ENCODE data around the gene PRUNE2.

Gene PRUNE2

DNA sequence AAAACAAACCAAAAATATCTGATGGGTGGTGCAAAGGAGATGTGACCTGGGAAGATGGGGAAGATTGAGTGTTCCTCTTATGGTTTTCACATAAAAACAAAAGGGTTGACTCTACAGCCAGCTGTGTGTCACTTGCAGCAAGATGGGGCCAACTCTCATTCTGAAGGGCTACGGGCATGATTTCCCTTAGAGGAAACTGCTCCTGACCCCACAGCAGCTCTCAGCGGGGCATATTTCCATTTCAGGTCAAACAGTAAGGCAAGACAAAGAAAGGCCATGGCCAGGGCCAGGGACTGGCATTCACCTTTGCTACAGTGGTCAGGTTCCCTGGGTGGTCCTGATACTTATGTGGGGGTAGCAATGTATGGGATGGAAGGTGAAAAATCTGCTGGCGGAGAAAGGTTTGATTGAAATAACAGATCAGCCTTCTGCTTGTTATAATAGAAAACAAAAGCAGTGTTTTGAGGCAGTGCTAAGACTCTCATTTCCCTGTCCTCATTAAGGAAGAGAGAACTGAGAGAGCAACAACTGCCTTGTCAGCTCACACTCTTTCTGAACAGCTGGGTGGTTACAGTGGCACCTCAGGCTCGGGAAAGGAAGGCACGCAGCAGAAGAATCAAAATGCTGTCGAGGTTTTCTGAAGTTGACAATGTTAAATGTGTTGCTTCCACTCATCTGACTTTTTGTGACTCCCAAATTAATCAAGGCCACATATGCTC is 262.4 kb downstream of the PRUNE2 start:
- Histone ChIP-seq H3K4me3 (replicated peaks; ENCODE audit: insufficient read depth, low read length) (no peak overlapping the region), H3K27me3 (ENCODE audit: insufficient read depth, poor library complexity, severe bottlenecking) (no peaks in the 10 kb centered on the region), H3K27ac (replicated peaks) (peak overlapping the region; percentile 54)
- TF ChIP-seq GABPA (IDR thresholded peaks at IDR 0.05; ENCODE audit: low read depth) (no peak), POLR2AphosphoS5 (IDR thresholded peaks at IDR 0.05; ENCODE audit: low read depth) (no peak), SPI1 (IDR thresholded peaks at IDR 0.05; ENCODE audit: borderline replicate concordance, low read depth) (no peak)
- TF ChIP-seq, protein P1, sequence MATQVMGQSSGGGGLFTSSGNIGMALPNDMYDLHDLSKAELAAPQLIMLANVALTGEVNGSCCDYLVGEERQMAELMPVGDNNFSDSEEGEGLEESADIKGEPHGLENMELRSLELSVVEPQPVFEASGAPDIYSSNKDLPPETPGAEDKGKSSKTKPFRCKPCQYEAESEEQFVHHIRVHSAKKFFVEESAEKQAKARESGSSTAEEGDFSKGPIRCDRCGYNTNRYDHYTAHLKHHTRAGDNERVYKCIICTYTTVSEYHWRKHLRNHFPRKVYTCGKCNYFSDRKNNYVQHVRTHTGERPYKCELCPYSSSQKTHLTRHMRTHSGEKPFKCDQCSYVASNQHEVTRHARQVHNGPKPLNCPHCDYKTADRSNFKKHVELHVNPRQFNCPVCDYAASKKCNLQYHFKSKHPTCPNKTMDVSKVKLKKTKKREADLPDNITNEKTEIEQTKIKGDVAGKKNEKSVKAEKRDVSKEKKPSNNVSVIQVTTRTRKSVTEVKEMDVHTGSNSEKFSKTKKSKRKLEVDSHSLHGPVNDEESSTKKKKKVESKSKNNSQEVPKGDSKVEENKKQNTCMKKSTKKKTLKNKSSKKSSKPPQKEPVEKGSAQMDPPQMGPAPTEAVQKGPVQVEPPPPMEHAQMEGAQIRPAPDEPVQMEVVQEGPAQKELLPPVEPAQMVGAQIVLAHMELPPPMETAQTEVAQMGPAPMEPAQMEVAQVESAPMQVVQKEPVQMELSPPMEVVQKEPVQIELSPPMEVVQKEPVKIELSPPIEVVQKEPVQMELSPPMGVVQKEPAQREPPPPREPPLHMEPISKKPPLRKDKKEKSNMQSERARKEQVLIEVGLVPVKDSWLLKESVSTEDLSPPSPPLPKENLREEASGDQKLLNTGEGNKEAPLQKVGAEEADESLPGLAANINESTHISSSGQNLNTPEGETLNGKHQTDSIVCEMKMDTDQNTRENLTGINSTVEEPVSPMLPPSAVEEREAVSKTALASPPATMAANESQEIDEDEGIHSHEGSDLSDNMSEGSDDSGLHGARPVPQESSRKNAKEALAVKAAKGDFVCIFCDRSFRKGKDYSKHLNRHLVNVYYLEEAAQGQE (IDR thresholded peaks at IDR 0.05; ENCODE audit: insufficient replicate concordance, low read depth), result no peak
- TF ChIP-seq, protein P2, sequence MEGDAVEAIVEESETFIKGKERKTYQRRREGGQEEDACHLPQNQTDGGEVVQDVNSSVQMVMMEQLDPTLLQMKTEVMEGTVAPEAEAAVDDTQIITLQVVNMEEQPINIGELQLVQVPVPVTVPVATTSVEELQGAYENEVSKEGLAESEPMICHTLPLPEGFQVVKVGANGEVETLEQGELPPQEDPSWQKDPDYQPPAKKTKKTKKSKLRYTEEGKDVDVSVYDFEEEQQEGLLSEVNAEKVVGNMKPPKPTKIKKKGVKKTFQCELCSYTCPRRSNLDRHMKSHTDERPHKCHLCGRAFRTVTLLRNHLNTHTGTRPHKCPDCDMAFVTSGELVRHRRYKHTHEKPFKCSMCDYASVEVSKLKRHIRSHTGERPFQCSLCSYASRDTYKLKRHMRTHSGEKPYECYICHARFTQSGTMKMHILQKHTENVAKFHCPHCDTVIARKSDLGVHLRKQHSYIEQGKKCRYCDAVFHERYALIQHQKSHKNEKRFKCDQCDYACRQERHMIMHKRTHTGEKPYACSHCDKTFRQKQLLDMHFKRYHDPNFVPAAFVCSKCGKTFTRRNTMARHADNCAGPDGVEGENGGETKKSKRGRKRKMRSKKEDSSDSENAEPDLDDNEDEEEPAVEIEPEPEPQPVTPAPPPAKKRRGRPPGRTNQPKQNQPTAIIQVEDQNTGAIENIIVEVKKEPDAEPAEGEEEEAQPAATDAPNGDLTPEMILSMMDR (IDR thresholded peaks at IDR 0.05; ENCODE audit: insufficient read depth, low read length), result no peak
- peak in 1 of 2 experiments; percentile 46 for DNase-seq (ENCODE audit: low read depth in 1 of 2, low spot score in 1 of 2)

DNA sequence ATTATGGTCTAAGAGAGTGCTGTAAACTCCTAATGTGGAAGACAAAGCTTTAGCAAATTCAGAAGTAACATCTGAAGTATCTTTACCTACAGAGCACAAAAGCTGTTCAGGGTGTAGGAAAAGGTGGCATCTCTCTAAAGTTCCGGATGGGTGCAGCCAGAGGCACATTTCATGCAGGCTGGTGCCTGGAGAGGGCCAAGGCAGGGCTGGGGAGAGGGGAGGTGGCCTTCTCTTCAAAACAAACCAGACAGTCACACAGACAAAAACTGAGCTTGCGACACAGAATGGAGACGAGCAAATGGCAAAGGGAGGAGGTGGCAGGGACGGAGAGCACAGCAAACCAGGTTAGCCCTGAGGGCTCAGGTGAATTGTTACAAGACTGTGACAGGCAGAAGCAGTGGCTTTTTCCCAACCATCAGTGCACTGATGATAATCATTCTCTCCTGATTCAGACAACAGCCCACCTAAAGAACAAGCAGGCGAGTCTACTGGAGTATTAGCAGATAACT is 263.2 kb downstream of the PRUNE2 start:
- H3K4me3 ChIP-seq (replicated peaks; ENCODE audit: insufficient read depth, low read length), result no peak overlapping the region
- H3K27me3 ChIP-seq (ENCODE audit: insufficient read depth, poor library complexity, severe bottlenecking), result no peaks in the 10 kb centered on the region
- TF ChIP-seq GABPA (IDR thresholded peaks at IDR 0.05; ENCODE audit: low read depth) (no peak), POLR2AphosphoS5 (IDR thresholded peaks at IDR 0.05; ENCODE audit: low read depth) (no peak), SPI1 (IDR thresholded peaks at IDR 0.05; ENCODE audit: borderline replicate concordance, low read depth) (no peak)
- TF ChIP-seq, protein P1 (IDR thresholded peaks at IDR 0.05; ENCODE audit: insufficient replicate concordance, low read depth), result no peak
- TF ChIP-seq, protein P2 (IDR thresholded peaks at IDR 0.05; ENCODE audit: insufficient read depth, low read length), result no peak
- peak overlapping the region; percentile 54 for H3K27ac ChIP-seq (replicated peaks)
- DNase-seq (ENCODE audit: low read depth in 1 of 2, low spot score in 1 of 2), result peak in 1 of 2 experiments; percentile 38

GRCh38 chr9:76642074-76642473 is 263.8 kb downstream of the PRUNE2 start:
- no peak for DNase-seq (ENCODE audit: low read depth in 1 of 2, low spot score in 1 of 2)
- TF ChIP-seq, protein P1 (IDR thresholded peaks at IDR 0.05; ENCODE audit: insufficient replicate concordance, low read depth), result no peak
- no peak for TF ChIP-seq SPI1 (IDR thresholded peaks at IDR 0.05; ENCODE audit: borderline replicate concordance, low read depth)
- H3K27me3 ChIP-seq (ENCODE audit: insufficient read depth, poor library complexity, severe bottlenecking), result no peaks in the 10 kb centered on the region
- H3K27ac ChIP-seq (replicated peaks), result peak overlapping the region; percentile 54
- H3K4me3 ChIP-seq (replicated peaks; ENCODE audit: insufficient read depth, low read length), result no peak overlapping the region

All from HL-60 (cell line).